ENCODE data around the gene DAB1.
A peak's percentile ranks its signal among the peaks of the same experiment; 100 is the strongest.

The DAB1 gene

GRCh38 chr1:57102561-57103326 is 321.1 kb downstream of the DAB1 start:
- TF ChIP-seq, protein P1, sequence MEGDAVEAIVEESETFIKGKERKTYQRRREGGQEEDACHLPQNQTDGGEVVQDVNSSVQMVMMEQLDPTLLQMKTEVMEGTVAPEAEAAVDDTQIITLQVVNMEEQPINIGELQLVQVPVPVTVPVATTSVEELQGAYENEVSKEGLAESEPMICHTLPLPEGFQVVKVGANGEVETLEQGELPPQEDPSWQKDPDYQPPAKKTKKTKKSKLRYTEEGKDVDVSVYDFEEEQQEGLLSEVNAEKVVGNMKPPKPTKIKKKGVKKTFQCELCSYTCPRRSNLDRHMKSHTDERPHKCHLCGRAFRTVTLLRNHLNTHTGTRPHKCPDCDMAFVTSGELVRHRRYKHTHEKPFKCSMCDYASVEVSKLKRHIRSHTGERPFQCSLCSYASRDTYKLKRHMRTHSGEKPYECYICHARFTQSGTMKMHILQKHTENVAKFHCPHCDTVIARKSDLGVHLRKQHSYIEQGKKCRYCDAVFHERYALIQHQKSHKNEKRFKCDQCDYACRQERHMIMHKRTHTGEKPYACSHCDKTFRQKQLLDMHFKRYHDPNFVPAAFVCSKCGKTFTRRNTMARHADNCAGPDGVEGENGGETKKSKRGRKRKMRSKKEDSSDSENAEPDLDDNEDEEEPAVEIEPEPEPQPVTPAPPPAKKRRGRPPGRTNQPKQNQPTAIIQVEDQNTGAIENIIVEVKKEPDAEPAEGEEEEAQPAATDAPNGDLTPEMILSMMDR (conservative IDR thresholded peaks at IDR 0.05; ENCODE audit: low read length), result no peak
- DNase-seq (ENCODE audit: low read depth), result no peak
- no peak overlapping the region for H3K4me3 ChIP-seq (ENCODE audit: low read length)

DNA sequence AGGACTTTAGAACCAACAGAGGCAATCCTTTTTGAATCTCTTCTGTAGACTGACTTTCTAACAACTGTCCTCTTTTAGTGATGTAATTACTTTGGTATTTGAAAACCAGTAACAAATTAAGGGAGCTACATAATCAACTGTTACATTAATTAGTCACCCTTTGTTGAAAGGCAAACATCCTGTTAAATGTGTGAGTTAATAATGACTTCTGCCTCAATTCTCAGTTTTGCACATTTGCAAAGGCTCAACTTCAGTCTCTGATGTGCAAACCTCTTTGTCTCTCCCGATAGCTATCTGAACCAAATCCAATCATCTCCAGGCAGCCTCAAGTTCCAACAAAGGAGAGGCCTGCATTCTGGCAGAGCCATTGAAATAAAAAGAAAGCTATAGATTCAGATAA is 322.7 kb downstream of the DAB1 start:
- DNase-seq (ENCODE audit: low read depth), result no peak
- TF ChIP-seq, protein P1 (conservative IDR thresholded peaks at IDR 0.05; ENCODE audit: low read length), result no peak
- H3K4me3 ChIP-seq (ENCODE audit: low read length), result no peak overlapping the region

- no peak overlapping the region for H3K4me3 ChIP-seq (ENCODE audit: low read length)
- TF ChIP-seq, protein P1 (conservative IDR thresholded peaks at IDR 0.05; ENCODE audit: low read length), result no peak
- no peak for DNase-seq (ENCODE audit: low read depth)
Measured at GRCh38 chr1:57094749-57095148, 329.1 kb downstream of the DAB1 start.

DNA sequence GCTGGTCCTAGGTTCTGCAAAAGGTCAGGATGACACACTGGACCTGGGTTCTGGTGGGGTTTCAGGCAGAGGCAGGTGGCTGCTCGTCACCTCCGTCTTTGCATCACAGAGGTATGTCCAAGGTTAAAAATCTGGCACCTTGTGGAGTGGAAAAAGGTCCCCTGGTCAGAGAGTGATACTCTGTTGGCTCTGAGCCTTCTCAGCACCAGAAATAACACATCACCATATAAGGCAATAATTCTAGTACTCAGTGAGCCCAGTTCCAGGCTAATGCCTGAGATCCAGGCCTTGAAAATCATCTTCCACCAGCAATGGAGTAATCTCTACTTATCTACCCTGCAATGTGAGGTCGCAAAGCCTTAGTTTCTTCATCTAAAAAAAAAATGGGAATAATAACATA is 330.7 kb downstream of the DAB1 start:
- DNase-seq (ENCODE audit: low read depth), result no peak
- TF ChIP-seq, protein P1 (conservative IDR thresholded peaks at IDR 0.05; ENCODE audit: low read length), result no peak
- H3K4me3 ChIP-seq (ENCODE audit: low read length), result no peak overlapping the region

GRCh38 chr1:57091642-57092041 is 332.2 kb downstream of the DAB1 start:
- no peak for DNase-seq (ENCODE audit: low read depth)
- H3K4me3 ChIP-seq (ENCODE audit: low read length), result no peak overlapping the region
- TF ChIP-seq, protein P1 (conservative IDR thresholded peaks at IDR 0.05; ENCODE audit: low read length), result no peak

DNA sequence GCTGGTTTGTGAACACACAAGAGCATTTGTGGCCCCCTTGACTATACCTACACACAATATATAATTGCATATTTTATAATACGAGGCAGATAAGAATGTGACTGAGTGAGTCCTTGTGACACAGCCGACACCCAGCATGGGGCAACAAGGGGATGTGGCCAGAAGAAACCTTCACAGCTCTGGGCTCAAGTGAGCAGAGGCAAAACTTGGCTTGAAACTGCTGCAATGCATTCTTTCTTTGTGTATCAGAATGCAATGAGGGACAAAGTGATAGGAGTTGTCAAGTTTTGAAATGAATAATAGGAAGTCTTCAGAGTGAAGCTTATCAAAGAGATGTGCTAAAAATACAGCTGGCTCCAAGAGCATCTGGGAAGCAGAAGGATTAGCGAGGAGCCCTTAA is 334.0 kb downstream of the DAB1 start:
- peak; percentile 20 for DNase-seq (ENCODE audit: low read depth)
- H3K4me3 ChIP-seq (ENCODE audit: low read length), result no peak overlapping the region
- TF ChIP-seq, protein P1 (conservative IDR thresholded peaks at IDR 0.05; ENCODE audit: low read length), result no peak

- DNase-seq (ENCODE audit: low read depth), result no peak
- TF ChIP-seq, protein P1 (conservative IDR thresholded peaks at IDR 0.05; ENCODE audit: low read length), result no peak
Measured at GRCh38 chr1:57089221-57089620, 334.6 kb downstream of the DAB1 start.

More at GRCh38 chr1:57089221-57089620, 334.6 kb downstream of the DAB1 start:
- no peak overlapping the region for H3K4me3 ChIP-seq (ENCODE audit: low read length)

Measured in AG10803 (cell line).